HG02623 (cell line): ENCODE data around the gene GABARAP.
A peak's percentile ranks its signal among the peaks of the same experiment; 100 is the strongest.
"Not testable (repeated sequence)": the region's sequence is repeated elsewhere in the genome, so short reads cannot be mapped to it uniquely, and the experiment has no call there.

Source experiments
- ATAC-seq: cut with Tn5 transposase; IDR thresholded peaks from one replicate; pipeline ENCODE4 v1.9.1; 2021; ENCODE audit warnings: moderate library complexity; ENCODE audit not compliant: unreplicated experiment

The GABARAP gene

GRCh38 chr17:7261379-7262191, 19.3 kb upstream of the GABARAP start:
- ATAC-seq, result no peak

- ATAC-seq, result no peak
Measured at GRCh38 chr17:7260651-7261378, 18.6 kb upstream of the GABARAP start.

- no peak for ATAC-seq
Measured at GRCh38 chr17:7260151-7260550, 17.9 kb upstream of the GABARAP start.

DNA sequence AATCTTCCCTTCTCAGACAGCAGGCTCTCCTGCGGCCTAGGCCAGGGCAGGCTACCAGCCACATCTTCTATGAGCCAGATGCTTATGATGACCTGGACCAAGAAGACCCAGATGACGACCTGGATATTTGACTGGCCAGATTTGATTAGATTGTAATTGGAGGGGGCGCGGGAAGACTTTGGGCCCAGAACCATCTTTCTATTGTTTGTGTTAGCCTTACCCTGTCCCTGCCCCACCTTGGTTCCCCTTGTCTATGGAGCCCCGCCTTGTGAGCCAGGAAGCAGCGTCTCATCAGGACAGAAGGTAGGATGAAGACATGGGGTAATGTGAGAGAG, 17.3 kb upstream of the GABARAP start:
- no peak for ATAC-seq

DNA sequence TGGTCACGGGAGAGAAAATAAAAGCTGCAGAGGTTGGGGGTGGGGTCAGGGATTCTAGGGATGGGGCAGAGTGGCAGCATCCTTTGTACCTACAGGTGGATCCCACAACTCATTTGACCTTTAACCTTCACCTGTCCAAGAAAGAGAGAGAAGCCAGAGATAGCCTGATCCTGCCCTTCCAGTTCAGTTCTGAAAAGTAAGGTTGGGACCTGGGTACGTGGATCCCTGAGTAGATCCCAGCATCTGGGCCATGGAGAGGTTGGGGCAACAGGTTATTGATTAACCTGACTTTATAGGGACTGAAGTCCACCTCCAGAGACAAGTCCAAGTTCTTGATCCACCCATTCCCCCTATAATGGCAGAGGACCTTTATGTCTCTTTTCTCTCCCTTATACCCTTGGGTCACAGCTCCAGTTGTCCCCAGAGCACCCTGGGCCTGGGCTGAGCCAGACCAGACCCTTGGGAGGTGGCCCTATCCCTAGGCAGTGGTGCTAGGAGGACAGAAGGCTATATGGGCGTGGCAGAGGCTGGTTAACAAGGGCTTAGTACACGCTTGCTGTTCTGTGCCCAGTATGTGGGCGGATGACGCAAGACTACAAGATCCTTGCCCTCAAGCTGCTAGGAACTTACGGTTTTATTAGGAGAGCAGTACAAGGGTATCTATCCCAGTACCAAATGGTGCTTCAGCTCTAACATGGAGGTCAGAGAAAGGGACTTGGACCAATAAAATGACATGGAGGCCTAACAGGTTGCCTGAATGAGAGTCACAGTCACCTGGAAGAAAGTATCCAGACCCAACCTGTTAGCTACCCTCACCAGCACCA, 16.7 kb upstream of the GABARAP start:
- no peak for ATAC-seq

GRCh38 chr17:7256766-7257456, 14.7 kb upstream of the GABARAP start:
- no peak for ATAC-seq

- no peak for ATAC-seq
Measured at GRCh38 chr17:7254511-7254910, 12.3 kb upstream of the GABARAP start.

DNA sequence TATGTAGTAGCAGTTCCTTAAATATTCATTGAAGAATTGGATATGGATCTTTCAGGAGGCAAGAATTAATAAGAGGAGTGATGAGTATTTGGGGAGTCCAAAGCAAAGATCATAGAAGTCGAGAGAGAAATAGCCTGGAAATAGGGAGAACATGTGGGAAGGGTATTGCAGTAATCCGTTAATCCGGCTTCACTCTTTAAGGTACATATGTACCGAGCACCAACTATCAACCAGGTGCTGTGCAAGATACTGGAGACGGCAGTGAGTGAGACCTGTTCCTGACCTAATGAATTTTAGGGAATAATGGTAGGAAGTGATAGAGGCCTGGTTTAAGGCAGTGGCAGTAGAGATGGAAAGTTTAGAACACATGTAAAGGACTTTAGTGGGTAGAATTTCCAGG, 10.8 kb upstream of the GABARAP start:
- ATAC-seq, result no peak

- ATAC-seq, result peak; percentile 40
Measured at GRCh38 chr17:7252176-7253043, 10.2 kb upstream of the GABARAP start, which contains the start of gene ELP5. Gene ELP5, plus strand, starts transcription at chr17:7252215. Its CDS starts 336 bp downstream, at chr17:7252551.

DNA sequence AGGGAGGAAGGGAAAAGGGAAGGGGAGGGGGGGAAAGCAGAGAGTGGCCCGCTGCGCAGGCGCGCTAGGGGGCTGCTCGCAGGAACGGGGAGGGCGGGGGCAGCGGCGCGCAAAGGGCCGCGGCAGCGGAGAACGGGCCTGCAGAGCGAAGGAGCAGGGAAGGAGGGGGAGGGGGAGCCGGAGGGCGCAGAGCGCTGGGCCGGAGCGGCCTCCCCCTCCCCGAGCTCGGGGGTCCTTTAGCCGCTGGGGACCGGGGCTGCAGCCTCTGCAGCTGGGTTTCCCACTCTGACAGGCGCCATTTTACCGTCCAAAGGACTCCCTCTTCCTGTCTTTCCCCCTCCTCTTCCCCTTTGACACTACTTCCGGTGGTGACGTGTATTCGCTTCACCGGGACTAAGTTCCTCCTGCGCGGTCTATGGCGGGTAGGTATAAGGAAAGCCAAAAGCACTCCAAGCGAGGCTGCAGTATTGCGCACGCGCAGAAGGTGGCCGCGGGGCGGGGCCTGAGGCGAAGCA, 9.5 kb upstream of the GABARAP start, which contains the start of gene CTDNEP1:
TSS of gene CTDNEP1 (minus strand) at position 74 of the 515 bp plus-strand sequence. CDS start 438 bp downstream, outside the sequence.
- peak; percentile 79 for ATAC-seq

- ATAC-seq, result no peak
Measured at GRCh38 chr17:7250695-7251627, 8.7 kb upstream of the GABARAP start.

GRCh38 chr17:7249830-7250229, 7.6 kb upstream of the GABARAP start:
- no peak for ATAC-seq

- ATAC-seq, result no peak
Measured at GRCh38 chr17:7249214-7249613, 7.0 kb upstream of the GABARAP start.

GRCh38 chr17:7248796-7249195, 6.5 kb upstream of the GABARAP start:
- ATAC-seq, result no peak

DNA sequence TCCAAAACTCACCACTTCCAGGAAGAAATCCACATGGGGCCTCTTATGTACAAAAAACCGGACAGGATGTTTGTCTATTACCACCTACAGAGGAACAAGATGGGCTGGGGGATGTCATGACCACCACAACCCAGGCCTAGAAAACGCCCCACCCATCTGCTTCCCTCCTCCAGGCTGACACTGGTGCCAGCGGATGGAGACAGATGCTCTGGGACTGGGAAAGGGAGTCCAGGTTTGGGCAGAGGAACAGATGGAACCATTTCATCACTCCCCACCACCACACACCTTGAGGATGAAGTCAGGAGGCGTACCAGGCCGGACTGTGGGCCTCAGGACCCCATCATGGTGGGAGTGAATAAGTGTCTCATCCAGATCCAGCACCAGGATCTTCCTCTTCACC, 4.5 kb upstream of the GABARAP start:
- no peak for ATAC-seq

DNA sequence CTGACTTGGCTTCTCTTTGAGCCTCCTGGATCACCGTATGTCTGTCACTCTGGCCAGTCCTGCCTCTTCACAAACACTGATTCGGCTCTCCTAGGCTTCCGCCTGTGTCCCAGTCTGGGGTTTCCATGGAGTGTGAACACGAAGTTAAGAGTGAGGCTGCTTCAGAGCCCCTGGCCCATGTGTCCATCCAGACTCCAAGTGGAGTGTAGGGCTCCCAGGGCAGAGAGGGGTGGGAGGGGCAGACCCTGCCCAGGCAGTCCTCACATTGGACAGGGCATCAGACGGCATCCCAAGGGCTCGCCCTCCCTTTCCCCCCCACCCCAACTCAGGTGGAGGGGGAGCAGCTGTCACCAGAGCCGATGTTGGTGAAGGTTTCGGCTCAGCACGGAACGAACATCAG, 1.6 kb upstream of the GABARAP start:
- ATAC-seq, result not testable (repeated sequence)

DNA sequence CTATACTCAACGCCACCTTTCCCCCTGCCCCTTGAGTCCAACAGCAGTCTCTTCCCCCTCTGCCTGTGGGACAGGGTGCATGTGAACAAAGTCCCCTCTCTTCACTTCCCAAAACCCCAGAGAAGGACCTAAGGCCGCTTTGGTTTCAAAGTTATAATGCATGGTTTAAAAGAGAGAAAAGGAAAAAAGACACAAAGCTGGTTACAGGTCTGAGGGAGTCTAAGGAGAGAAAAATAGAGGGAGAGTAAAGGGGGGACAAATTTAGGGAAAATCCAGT, 1.1 kb upstream of the GABARAP start:
- no peak for ATAC-seq

GRCh38 chr17:7242717-7243452, 636 bp upstream of the GABARAP start:
- ATAC-seq, result peak; percentile 27
